GM12878 (cell line): ENCODE results near the gene STAMBP.

Experiments
- GATAD2B ChIP-seq: fragments of 450-650 bp; conservative IDR thresholded peaks from 2 replicates; pipeline ENCODE4 v1.6.1; 2017; ENCODE audit warnings: low read depth, mild to moderate bottlenecking, moderate library complexity
- ZNF24 ChIP-seq: fragments of 450-650 bp; IDR thresholded peaks from 2 replicates; pipeline ENCODE4 v1.6.1; 2017; ENCODE audit warnings: antibody characterized with exemption, mild to moderate bottlenecking

GRCh38 chr2:73914667-73915066 is 85.9 kb downstream of the STAMBP start:
- no peak for TF ChIP-seq ZNF24
- TF ChIP-seq GATAD2B, result no peak
